Lung (tissue), 12 donors: ENCODE data around the gene RAC3. TPM values are rescaled to one million over a fixed set of nuclear protein-coding genes. Genes with fewer than 3 reads are reported as not detected.

Source experiments
- ATAC-seq: fragments of 200-7000 bp; cut with Tn5 transposase; one replicate; pipeline ENCODE4 v1.9.1; 2020; ENCODE audit warnings: moderate number of reproducible peaks; ENCODE audit not compliant: insufficient read depth, low FRiP score
- DNase-seq, 3 donors: peaks; one replicate each; pipeline ENCODE4 v3.0.0-alpha.2; 2013 to 2017
- H3K27ac ChIP-seq, 2 donors: one replicate each; pipeline ENCODE4 v1.5.1; 2013; ENCODE audit warnings: mild to moderate bottlenecking in 2 of 2, moderate library complexity in 2 of 2, control low read depth in 1 of 2, inconsistent platforms in 1 of 2, low read depth in 1 of 2, low read length in 1 of 2
- H3K27me3 ChIP-seq, 3 donors: one replicate each; pipeline ENCODE4 v1.5.1; 2013; ENCODE audit warnings: low read length in 2 of 3; ENCODE audit not compliant: control insufficient read depth in 3 of 3, insufficient read depth in 3 of 3
- H3K36me3 ChIP-seq, 4 donors: one replicate each; pipeline ENCODE4 v1.5.1; 2013; ENCODE audit warnings: low read length in 4 of 4, mild to moderate bottlenecking in 1 of 4, moderate library complexity in 1 of 4; ENCODE audit not compliant: control insufficient read depth in 4 of 4, insufficient read depth in 4 of 4
- H3K4me1 ChIP-seq, 5 donors: one replicate each; pipeline ENCODE4 v1.5.1; 2013; ENCODE audit warnings: low read length in 5 of 5, mild to moderate bottlenecking in 2 of 5, moderate library complexity in 1 of 5; ENCODE audit not compliant: control insufficient read depth in 5 of 5, insufficient read depth in 5 of 5
- H3K4me3 ChIP-seq: one replicate; pipeline ENCODE4 v1.5.1; 2013; ENCODE audit warnings: mild to moderate bottlenecking, control low read depth, moderate library complexity
- H3K9ac ChIP-seq, 2 donors: one replicate each; pipeline ENCODE4 v1.5.1; 2013; ENCODE audit warnings: low read length in 2 of 2, control low read depth in 1 of 2; ENCODE audit not compliant: insufficient read depth in 1 of 2
- H3K9me3 ChIP-seq, 4 donors: one replicate each; pipeline ENCODE4 v1.5.1; 2013; ENCODE audit warnings: low read length in 3 of 4, mild to moderate bottlenecking in 1 of 4, moderate library complexity in 1 of 4; ENCODE audit not compliant: control insufficient read depth in 4 of 4, insufficient read depth in 3 of 4
- WGBS, 2 donors: extraction: QIAGEN DNeasy Blood & Tissue Kit; methylation state at CpG; one replicate each; pipeline ENCODE4 v1.1.7; 2013; 5-methylcytosine and 5-hydroxymethylcytosine counted together
- polyA plus RNA-seq, 2 donors: library from polyadenylated mRNA; stranded (reverse); fragments of 200-250 nt; gene quantifications; one replicate each; pipeline ENCODE4 v1.2.1, GENCODE V29; 2013
- total RNA-seq, 2 donors: library from RNA; depleted of rRNA in 1 of 2; stranded (reverse); fragments of >200 nt in 1 of 2; gene quantifications; one replicate each; pipeline ENCODE4 v1.2.1, GENCODE V29; 2014 to 2021
- TF ChIP-seq, protein P1 (sequence below): IDR thresholded peaks from 2 replicates; pipeline ENCODE4 v1.5.1; 2012; ENCODE audit warnings: mild to moderate bottlenecking; ENCODE audit errors: control extremely low read depth, extremely low read depth
- donor health status: control.
- donor health status: control.
- donor health status: Bipolar disorder and iron deficiency.
- donor health status: healthy.
- donor health status: DM: yes; HTN: yes; CAD: no.

RAC3 gene
- total and polyA plus RNA-seq, 4 donors = 6.0 to 8.3 (median 8.1) TPM

DNA sequence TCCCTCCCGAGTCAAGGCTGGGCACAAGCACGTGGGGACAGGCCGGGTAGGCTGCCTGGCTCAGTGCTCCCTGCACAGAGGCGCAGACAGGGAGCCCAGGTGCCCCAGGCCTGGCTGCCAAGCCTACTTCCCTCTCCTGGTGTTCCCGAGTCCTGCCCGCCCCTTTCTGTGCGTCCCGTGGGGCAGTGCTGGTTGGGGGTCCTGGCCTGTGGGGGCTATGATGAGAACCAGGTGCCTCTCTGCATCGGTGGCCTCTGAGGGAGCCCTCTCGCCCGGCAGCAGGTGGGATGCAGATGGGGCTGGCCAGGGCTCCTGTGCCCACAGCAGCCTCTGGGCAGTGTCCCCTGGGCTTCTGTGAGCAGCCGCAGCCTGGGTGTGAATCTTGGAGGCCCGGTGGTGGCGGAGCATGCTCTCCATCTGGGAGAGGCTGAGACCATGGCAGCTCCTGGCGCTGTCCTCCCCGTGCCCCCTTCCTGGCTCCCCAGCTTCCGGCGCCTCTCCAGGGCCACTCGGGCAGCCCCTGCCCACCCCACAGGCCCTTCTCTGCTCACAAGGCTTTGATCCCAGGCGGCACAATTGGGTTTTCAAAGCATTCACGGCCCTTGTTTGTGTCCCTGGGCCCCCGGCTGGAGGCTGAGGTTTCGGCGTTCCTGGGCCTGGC lies 16.0 kb upstream of the RAC3 start:
- DNase-seq = peak; percentile 41 to 75 (median 75)
- H3K27ac ChIP-seq = no peak overlapping the region

DNA sequence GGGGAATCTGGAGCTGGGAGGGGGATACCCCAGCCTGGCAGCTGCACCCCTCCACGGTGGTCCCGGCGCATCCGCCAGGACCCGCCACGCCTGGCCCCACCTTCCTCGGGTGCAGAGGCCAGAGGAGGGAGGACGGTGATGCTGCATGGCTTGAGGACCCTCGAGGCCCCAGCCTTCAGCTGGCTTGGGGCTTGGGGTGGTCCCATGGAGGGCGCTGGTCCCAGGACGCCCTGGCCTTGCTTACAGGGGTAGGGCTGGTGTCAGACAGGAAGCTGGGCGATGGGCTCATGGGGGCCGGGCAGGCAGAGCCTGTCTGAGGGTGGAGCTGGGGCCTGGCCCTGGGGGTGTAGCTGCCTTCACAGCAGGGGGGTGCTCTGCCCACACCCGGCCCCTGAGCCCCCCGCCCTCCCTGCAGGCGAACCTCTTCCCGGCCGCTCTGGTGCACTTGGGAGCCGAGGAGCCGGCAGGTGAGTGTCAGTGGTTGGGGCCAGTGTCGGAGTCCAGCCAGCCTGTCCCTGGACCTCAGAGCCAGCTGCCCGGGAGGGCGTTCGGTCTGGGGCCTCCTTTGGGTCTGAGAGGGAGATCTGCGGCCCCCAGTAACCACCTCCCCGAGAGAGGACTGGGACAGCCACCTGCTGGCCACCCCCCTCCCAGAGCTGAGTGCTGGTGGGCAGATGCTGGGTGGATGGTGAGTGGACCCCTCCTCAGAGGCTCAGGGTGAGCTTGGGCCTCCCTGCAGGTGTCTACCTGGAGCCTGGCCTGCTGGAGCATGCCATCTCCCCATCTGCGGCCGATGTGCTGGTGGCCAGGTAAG lies 15.2 kb upstream of the RAC3 start:
- peaks cover 0 to 30% (median under 1%) of the 10 kb centered on the region in 5 donors for H3K4me1 ChIP-seq
- DNase-seq (no peak), ATAC-seq (no peak)
- TF ChIP-seq, protein P1, sequence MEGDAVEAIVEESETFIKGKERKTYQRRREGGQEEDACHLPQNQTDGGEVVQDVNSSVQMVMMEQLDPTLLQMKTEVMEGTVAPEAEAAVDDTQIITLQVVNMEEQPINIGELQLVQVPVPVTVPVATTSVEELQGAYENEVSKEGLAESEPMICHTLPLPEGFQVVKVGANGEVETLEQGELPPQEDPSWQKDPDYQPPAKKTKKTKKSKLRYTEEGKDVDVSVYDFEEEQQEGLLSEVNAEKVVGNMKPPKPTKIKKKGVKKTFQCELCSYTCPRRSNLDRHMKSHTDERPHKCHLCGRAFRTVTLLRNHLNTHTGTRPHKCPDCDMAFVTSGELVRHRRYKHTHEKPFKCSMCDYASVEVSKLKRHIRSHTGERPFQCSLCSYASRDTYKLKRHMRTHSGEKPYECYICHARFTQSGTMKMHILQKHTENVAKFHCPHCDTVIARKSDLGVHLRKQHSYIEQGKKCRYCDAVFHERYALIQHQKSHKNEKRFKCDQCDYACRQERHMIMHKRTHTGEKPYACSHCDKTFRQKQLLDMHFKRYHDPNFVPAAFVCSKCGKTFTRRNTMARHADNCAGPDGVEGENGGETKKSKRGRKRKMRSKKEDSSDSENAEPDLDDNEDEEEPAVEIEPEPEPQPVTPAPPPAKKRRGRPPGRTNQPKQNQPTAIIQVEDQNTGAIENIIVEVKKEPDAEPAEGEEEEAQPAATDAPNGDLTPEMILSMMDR = no peak
- 82 to 91% methylated on average over 28 of the region's 28 CpGs for WGBS, 2 donors
- H3K4me3 ChIP-seq = no peak overlapping the region
- no peak overlapping the region for H3K9ac ChIP-seq
- H3K36me3 ChIP-seq = peaks cover 0 to 19% (median 0%) of the 10 kb centered on the region in 4 donors
- H3K9me3 ChIP-seq = no peaks in the 10 kb centered on the region
- peak overlapping the region in 1 of 2 donors; percentile 6 for H3K27ac ChIP-seq
- H3K27me3 ChIP-seq = no peaks in the 10 kb centered on the region

More for the DNA sequence above, 16.0 kb upstream of the RAC3 start:
- H3K4me1 ChIP-seq = peaks cover 0 to 27% (median 0%) of the 10 kb centered on the region in 5 donors
- TF ChIP-seq, protein P1 = no peak
- H3K36me3 ChIP-seq = peaks cover 0 to 24% (median 0%) of the 10 kb centered on the region in 4 donors
- no peaks in the 10 kb centered on the region for H3K9me3 ChIP-seq
- no peak overlapping the region for H3K4me3 ChIP-seq
- ATAC-seq = no peak
- H3K9ac ChIP-seq = no peak overlapping the region
- H3K27me3 ChIP-seq = no peaks in the 10 kb centered on the region
- WGBS, 2 donors = 80 to 82% methylated on average over 22 to 24 of the region's 24 CpGs

DNA sequence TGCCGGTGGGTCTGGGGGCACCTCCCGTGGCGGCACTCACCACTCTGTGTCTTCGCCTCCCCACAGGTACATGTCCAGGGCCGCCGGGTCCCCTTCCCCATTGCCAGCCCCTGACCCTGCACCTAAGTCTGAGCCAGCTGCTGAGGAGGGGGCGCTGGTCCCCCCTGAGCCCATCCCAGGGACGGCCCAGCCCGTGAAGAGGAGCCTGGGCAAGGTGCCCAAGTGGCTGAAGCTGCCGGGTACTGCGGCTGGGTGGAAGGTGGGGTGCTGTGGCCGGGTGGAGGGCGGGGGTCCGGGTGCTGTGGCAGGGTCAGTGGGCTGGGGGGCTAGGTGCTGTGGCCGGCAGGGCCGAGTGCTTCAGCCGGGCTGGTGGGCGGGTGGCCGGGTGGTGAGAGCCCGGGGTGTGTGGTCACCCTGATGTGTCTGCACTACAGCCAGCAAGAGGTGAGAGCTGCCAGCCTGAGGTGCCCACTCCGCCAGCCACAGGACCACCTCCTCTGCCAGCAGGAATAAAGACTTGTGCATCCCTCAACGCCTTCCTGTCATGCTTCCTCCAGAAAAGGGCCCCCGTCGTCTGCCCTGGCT lies 14.5 kb upstream of the RAC3 start:
- 78 to 91% methylated on average over 24 of the region's 24 CpGs for WGBS, 2 donors
- peaks cover 0 to 15% (median 0%) of the 10 kb centered on the region in 4 donors for H3K36me3 ChIP-seq
- H3K27me3 ChIP-seq = no peaks in the 10 kb centered on the region
- TF ChIP-seq, protein P1 = no peak
- ATAC-seq (no peak), DNase-seq (no peak)
- H3K27ac ChIP-seq = peak overlapping the region in 1 of 2 donors; percentile 42
- H3K9me3 ChIP-seq = no peaks in the 10 kb centered on the region
- no peak overlapping the region for H3K9ac ChIP-seq
- peaks cover 0 to 32% (median 6%) of the 10 kb centered on the region in 5 donors for H3K4me1 ChIP-seq
- no peak overlapping the region for H3K4me3 ChIP-seq
